GM21528 (cell line): ENCODE results near the gene KRTAP13-2.

Source experiments
- ATAC-seq: cut with Tn5 transposase; IDR thresholded peaks from one replicate; pipeline ENCODE4 v1.9.1; 2021; ENCODE audit warnings: mild to moderate bottlenecking, moderate library complexity; ENCODE audit not compliant: unreplicated experiment, low FRiP score

Gene KRTAP13-2

GRCh38 chr21:30329203-30329875 is 42.7 kb downstream of the KRTAP13-2 start:
- no peak for ATAC-seq

DNA sequence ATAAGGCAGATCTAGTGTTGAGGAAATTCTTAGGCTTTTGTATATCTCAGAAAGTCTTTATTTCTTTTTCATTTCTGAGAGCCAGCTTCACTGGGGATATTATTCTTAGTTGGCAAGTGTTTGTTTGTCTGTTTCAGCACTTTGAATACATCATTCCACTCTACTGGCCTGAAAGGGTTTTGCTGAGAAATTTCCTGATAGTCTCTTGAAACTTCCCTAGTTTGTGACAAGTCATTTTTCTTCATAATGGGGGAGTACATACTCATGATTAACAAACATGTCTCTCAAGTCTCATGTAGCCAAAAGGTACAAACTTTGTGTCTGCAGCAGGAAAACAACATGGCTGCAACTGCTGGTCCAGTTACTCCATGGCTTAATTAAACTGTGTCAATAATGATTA is 45.7 kb downstream of the KRTAP13-2 start:
- no peak for ATAC-seq
